ENCODE results near the gene ALK.

The ALK gene

DNA sequence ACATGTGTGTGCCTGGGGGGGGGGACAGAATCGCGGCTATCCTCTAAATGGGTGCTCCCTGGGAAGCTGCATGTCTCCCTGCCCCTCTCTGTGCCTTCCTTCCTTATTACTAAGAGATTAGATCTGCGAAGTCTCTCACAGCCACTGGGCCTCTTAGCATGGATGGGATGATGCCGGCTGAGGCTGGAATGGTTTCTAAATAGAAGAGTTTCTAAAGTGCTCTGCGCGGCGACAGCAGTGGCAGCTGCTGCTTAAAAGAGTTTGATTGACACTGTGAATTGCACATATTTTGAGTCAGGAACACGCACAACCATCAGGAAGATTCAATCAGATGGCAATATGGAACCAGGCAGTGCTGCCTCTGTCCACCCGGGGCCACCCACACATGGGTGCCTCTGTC lies 642.4 kb downstream of the ALK start:
- Histone ChIP-seq H3K36me3 (ENCODE audit: insufficient read depth, insufficient read length, low read length) (no peaks in the 10 kb centered on the region), H3K4me1 (ENCODE audit: insufficient read depth, insufficient read length) (peaks cover 8% of the 10 kb centered on the region), H3K4me3 (ENCODE audit: insufficient read length, low read depth) (no peak overlapping the region), H3K27me3 (ENCODE audit: insufficient read depth, insufficient read length) (peaks cover 4% of the 10 kb centered on the region), H3K9me3 (ENCODE audit: insufficient read depth, low read length) (no peaks in the 10 kb centered on the region), H3K9ac (ENCODE audit: insufficient read length, low read depth) (no peak overlapping the region)
- DNase-seq (ENCODE audit: low read depth, low spot score): no peak
- TF ChIP-seq YY1 (IDR thresholded peaks at IDR 0.05; ENCODE audit: insufficient read depth, insufficient read length) (no peak), ZNF274 (IDR thresholded peaks at IDR 0.05; ENCODE audit: low read depth, low read length) (no peak), SUZ12 (IDR thresholded peaks at IDR 0.05; ENCODE audit: extremely low read depth, insufficient read depth, insufficient read length) (no peak)

DNA sequence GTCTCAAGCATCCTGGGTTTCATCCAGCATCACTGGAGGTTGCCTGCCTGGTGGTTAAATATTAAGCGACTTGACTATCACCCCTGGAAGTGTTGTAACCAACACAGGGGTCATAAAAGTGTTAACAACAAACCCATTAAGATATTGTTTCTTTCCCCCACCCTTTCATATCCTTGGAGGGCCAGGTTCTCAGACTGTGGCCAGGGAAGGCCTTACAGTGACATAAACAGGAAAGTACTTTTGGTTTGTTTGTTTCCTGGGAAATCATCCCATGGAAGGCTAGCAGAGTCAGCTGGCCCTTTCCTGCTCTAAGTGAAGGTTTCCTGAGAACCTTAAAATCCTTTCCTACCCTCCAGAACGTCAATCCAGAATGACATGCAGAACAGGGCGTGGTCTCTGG lies 645.2 kb downstream of the ALK start:
- H3K4me1 ChIP-seq (ENCODE audit: insufficient read depth, insufficient read length): peaks cover 9% of the 10 kb centered on the region
- no peaks in the 10 kb centered on the region for H3K36me3 ChIP-seq (ENCODE audit: insufficient read depth, insufficient read length, low read length)
- no peak for TF ChIP-seq YY1 (IDR thresholded peaks at IDR 0.05; ENCODE audit: insufficient read depth, insufficient read length)
- no peak for TF ChIP-seq SUZ12 (IDR thresholded peaks at IDR 0.05; ENCODE audit: extremely low read depth, insufficient read depth, insufficient read length)
- no peak for TF ChIP-seq ZNF274 (IDR thresholded peaks at IDR 0.05; ENCODE audit: low read depth, low read length)
- no peak overlapping the region for H3K4me3 ChIP-seq (ENCODE audit: insufficient read length, low read depth)
- no peaks in the 10 kb centered on the region for H3K27me3 ChIP-seq (ENCODE audit: insufficient read depth, insufficient read length)
- no peaks in the 10 kb centered on the region for H3K9me3 ChIP-seq (ENCODE audit: insufficient read depth, low read length)
- DNase-seq (ENCODE audit: low read depth, low spot score): no peak
- H3K9ac ChIP-seq (ENCODE audit: insufficient read length, low read depth): no peak overlapping the region

DNA sequence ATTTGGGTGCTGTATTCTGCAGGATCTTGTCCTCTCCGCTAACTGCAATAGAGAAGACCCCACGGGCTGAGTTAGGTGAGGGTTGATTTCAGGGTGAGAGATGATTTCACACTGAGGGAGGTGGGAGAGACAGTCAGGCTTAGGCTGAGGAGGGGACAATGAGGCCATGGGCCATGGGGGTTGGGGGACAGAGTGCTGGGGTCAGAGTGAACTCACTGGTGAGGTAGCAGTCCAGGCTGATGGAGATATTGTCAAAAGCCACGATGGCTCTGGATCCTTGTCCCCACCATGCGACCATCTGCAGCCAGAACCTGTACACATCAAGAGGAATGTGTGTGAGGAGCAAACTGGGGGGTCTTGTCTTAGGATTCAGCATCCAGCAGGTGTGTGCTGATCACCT lies 646.2 kb downstream of the ALK start:
- TF ChIP-seq SUZ12 (IDR thresholded peaks at IDR 0.05; ENCODE audit: extremely low read depth, insufficient read depth, insufficient read length): no peak
- no peak for TF ChIP-seq ZNF274 (IDR thresholded peaks at IDR 0.05; ENCODE audit: low read depth, low read length)
- no peak for TF ChIP-seq YY1 (IDR thresholded peaks at IDR 0.05; ENCODE audit: insufficient read depth, insufficient read length)
- H3K36me3 ChIP-seq (ENCODE audit: insufficient read depth, insufficient read length, low read length): no peaks in the 10 kb centered on the region

DNA sequence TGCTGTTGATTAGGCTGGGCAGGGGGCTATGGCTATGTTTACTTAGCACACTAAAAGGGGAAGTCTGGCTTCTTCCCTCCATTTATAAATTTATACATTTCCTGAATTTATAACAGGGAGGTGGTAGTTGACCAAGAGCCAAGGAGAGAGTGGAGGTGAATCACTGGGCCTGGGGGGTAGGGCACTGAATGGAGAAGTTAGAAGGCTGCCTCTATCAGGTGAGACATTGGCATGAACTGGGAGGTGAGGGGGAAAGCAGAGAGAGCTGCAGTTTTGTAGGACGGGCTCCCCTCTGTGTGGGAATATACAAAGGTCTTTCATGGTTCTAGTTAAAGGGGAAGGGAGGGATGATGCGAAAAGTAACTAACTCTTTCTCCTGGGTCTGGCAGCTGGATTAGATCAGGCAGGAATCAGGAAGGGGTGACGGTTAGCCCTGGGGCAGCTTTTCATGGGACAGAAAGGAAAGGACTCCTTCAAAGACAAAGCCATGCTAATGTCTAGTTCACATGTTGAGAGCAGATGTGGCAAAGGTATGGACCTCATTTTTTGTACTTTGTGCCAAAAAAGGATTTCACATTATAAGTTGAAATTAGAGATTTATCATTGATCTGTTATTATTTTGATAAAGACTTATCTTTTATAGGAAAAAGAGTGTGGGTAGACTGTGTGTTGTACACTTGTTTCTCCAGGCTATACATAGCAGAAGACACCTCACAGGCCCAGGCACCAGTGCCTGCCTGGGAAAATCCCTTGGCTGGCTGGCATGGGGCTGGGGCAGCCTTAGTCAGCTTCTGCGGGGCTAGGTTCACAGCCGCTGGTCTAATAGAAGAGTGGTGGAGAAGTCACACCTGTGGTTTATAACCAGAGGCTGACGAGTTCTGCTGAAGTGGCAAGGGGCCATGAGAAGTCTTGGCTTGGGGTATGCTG lies 647.4 kb downstream of the ALK start:
- H3K36me3 ChIP-seq (ENCODE audit: insufficient read depth, insufficient read length, low read length): no peaks in the 10 kb centered on the region
- no peak for DNase-seq (ENCODE audit: low read depth, low spot score)
- H3K9me3 ChIP-seq (ENCODE audit: insufficient read depth, low read length): no peaks in the 10 kb centered on the region
- H3K4me3 ChIP-seq (ENCODE audit: insufficient read length, low read depth): no peak overlapping the region
- no peaks in the 10 kb centered on the region for H3K27me3 ChIP-seq (ENCODE audit: insufficient read depth, insufficient read length)
- peaks cover 5% of the 10 kb centered on the region for H3K4me1 ChIP-seq (ENCODE audit: insufficient read depth, insufficient read length)
- H3K9ac ChIP-seq (ENCODE audit: insufficient read length, low read depth): no peak overlapping the region
- TF ChIP-seq YY1 (IDR thresholded peaks at IDR 0.05; ENCODE audit: insufficient read depth, insufficient read length) (no peak), SUZ12 (IDR thresholded peaks at IDR 0.05; ENCODE audit: extremely low read depth, insufficient read depth, insufficient read length) (no peak), ZNF274 (IDR thresholded peaks at IDR 0.05; ENCODE audit: low read depth, low read length) (no peak)

More for the DNA sequence above, 646.2 kb downstream of the ALK start:
- Histone ChIP-seq H3K9me3 (ENCODE audit: insufficient read depth, low read length) (no peaks in the 10 kb centered on the region), H3K4me3 (ENCODE audit: insufficient read length, low read depth) (no peak overlapping the region), H3K9ac (ENCODE audit: insufficient read length, low read depth) (no peak overlapping the region), H3K27me3 (ENCODE audit: insufficient read depth, insufficient read length) (no peaks in the 10 kb centered on the region), H3K4me1 (ENCODE audit: insufficient read depth, insufficient read length) (peaks cover 5% of the 10 kb centered on the region)
- DNase-seq (ENCODE audit: low read depth, low spot score): no peak

DNA sequence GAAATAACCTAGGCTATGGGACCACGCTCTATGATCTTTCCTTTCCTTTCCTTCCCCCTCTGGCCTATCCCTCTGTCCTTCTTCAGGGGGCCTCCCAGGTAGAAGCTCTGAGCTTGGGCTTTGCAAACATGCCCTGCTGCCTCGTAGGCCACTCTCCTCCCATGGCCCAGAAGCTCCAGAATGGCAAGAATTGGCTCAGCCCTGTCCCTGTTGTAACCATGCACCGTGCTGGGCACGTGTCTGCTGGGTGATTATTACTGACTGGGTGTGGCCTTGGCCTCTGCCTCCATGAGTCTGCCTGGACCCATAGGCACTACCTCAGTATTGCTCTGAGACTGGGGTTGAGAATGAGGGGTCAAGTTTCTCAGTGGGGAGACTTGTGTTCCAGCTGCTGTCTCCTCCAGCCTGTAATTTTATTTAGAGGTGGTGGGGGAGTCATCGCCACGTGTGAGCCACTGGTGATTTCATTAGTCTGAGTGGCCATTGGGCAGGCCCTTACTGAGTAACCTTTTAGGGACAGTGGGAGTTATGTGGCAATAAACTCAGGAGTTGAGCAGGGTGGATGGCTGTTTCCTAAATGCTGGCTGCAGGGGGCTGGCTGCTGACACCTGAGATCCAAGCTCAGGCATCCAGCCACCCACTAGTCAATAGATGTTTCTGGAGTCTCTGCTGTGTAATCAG lies 648.2 kb downstream of the ALK start:
- TF ChIP-seq SUZ12 (IDR thresholded peaks at IDR 0.05; ENCODE audit: extremely low read depth, insufficient read depth, insufficient read length): no peak
- TF ChIP-seq ZNF274 (IDR thresholded peaks at IDR 0.05; ENCODE audit: low read depth, low read length): no peak
- TF ChIP-seq YY1 (IDR thresholded peaks at IDR 0.05; ENCODE audit: insufficient read depth, insufficient read length): no peak
- H3K9ac ChIP-seq (ENCODE audit: insufficient read length, low read depth): no peak overlapping the region
- H3K27me3 ChIP-seq (ENCODE audit: insufficient read depth, insufficient read length): no peaks in the 10 kb centered on the region
- DNase-seq (ENCODE audit: low read depth, low spot score): no peak
- peaks cover 5% of the 10 kb centered on the region for H3K4me1 ChIP-seq (ENCODE audit: insufficient read depth, insufficient read length)
- no peak overlapping the region for H3K4me3 ChIP-seq (ENCODE audit: insufficient read length, low read depth)
- H3K36me3 ChIP-seq (ENCODE audit: insufficient read depth, insufficient read length, low read length): no peaks in the 10 kb centered on the region
- H3K9me3 ChIP-seq (ENCODE audit: insufficient read depth, low read length): no peaks in the 10 kb centered on the region

DNA sequence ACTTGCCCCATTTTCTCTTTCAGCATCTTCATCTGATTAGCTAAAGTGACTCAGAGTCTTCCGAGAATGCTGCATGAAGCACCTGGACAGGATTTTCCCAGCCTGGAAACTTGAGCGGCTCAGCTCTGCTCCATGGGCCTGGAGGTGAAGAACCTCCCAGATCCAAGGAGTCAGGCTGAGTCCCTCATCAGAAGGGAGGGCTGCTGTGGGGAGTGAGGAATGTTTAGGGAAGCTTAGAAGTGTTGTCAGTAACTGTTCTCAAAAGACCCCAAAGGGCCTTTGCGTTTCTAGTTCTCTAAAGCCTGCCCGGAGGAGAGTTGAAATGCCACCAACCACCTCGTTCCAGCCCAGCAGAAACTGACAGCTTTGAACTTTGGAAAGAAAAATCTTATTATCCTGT lies 649.1 kb downstream of the ALK start:
- DNase-seq (ENCODE audit: low read depth, low spot score): no peak
- peaks cover 5% of the 10 kb centered on the region for H3K4me1 ChIP-seq (ENCODE audit: insufficient read depth, insufficient read length)

DNA sequence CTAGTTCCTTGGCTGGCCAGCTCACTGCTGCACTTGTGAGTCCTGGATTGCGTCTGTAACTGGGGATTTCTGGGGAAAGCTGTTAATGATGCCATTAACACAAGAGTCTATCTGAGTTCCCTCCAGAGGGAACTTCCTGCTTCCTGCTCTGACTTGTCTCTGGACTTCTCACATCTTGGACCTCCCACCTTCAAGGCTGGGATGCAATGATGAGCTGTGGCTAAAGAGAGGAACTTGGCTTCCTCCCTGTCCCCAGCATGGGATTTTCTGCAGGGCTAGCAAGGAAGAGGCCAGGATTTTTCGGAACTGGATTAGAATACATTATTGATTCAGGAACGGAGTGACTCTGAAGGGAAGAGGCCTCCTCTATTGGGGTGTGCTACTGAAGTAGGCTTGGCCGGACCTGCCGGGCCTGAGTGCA lies 650.7 kb downstream of the ALK start:
- Histone ChIP-seq H3K27me3 (ENCODE audit: insufficient read depth, insufficient read length) (no peaks in the 10 kb centered on the region), H3K4me1 (ENCODE audit: insufficient read depth, insufficient read length) (peaks cover 5% of the 10 kb centered on the region), H3K9me3 (ENCODE audit: insufficient read depth, low read length) (no peaks in the 10 kb centered on the region), H3K4me3 (ENCODE audit: insufficient read length, low read depth) (no peak overlapping the region), H3K36me3 (ENCODE audit: insufficient read depth, insufficient read length, low read length) (no peaks in the 10 kb centered on the region), H3K9ac (ENCODE audit: insufficient read length, low read depth) (no peak overlapping the region)
- TF ChIP-seq SUZ12 (IDR thresholded peaks at IDR 0.05; ENCODE audit: extremely low read depth, insufficient read depth, insufficient read length): no peak
- TF ChIP-seq YY1 (IDR thresholded peaks at IDR 0.05; ENCODE audit: insufficient read depth, insufficient read length): no peak
- TF ChIP-seq ZNF274 (IDR thresholded peaks at IDR 0.05; ENCODE audit: low read depth, low read length): no peak
- DNase-seq (ENCODE audit: low read depth, low spot score): no peak

More for the DNA sequence above, 649.1 kb downstream of the ALK start:
- H3K27me3 ChIP-seq (ENCODE audit: insufficient read depth, insufficient read length): no peaks in the 10 kb centered on the region
- H3K36me3 ChIP-seq (ENCODE audit: insufficient read depth, insufficient read length, low read length): no peaks in the 10 kb centered on the region
- TF ChIP-seq ZNF274 (IDR thresholded peaks at IDR 0.05; ENCODE audit: low read depth, low read length) (no peak), SUZ12 (IDR thresholded peaks at IDR 0.05; ENCODE audit: extremely low read depth, insufficient read depth, insufficient read length) (no peak), YY1 (IDR thresholded peaks at IDR 0.05; ENCODE audit: insufficient read depth, insufficient read length) (no peak)
- no peak overlapping the region for H3K4me3 ChIP-seq (ENCODE audit: insufficient read length, low read depth)
- no peak overlapping the region for H3K9ac ChIP-seq (ENCODE audit: insufficient read length, low read depth)
- H3K9me3 ChIP-seq (ENCODE audit: insufficient read depth, low read length): no peaks in the 10 kb centered on the region

All from NT2/D1 (cell line).